HEK293 (cell line): Measurements from ENCODE around the gene DPCD.

ENCODE experiments used
- CTCF ChIP-seq: fragments of 450-650 bp; formaldehyde crosslinking; IDR thresholded peaks from 2 replicates; pipeline ENCODE4 v1.5.1; 2016; ENCODE audit warnings: missing biosample characterization, missing genetic modification characterization
- OSR2 ChIP-seq: fragments of 450-650 bp; formaldehyde crosslinking; IDR thresholded peaks from 2 replicates; pipeline ENCODE4 v1.5.1; 2016; ENCODE audit warnings: missing biosample characterization, missing genetic modification characterization
- ZNF580 ChIP-seq: fragments of 450-650 bp; formaldehyde crosslinking; IDR thresholded peaks from 2 replicates; pipeline ENCODE4 v1.5.1; 2016; ENCODE audit warnings: missing biosample characterization, missing genetic modification characterization

- TF ChIP-seq CTCF (tag by site-specific recombination) (no peak), OSR2 (no peak), ZNF580 (tag by site-specific recombination) (no peak)
These were observed 42.2 kb upstream of the DPCD start for GRCh38 chr10:101545898-101546297.
